Neural cell (in vitro differentiated cells): ENCODE measurements around the gene PTPRN2. TPM values are rescaled to one million over a fixed set of nuclear protein-coding genes. Genes with fewer than 3 reads are reported as not detected.

Experiments
- H2AFZ ChIP-seq: fragments of 200-600, 300-800 bp; sonication (generic), shearing (Covaris generic); 2 replicates; pipeline ENCODE4 v1.6.0; 2014; ENCODE audit warnings: low read depth, mild to moderate bottlenecking, antibody characterized with exemption, low read length, moderate library complexity
- H3F3A ChIP-seq: fragments of 200-600 bp; shearing (Covaris generic); 2 replicates; pipeline ENCODE4 v1.6.1; 2016; ENCODE audit warnings: mild to moderate bottlenecking, moderate library complexity, mixed read lengths, antibody characterized with exemption, low read length; ENCODE audit not compliant: insufficient read depth, poor library complexity, severe bottlenecking
- H3K27ac ChIP-seq: fragments of 200-600, 300-800 bp; sonication (generic), shearing (Covaris generic); 2 replicates; pipeline ENCODE4 v1.5.1; 2014; ENCODE audit warnings: mild to moderate bottlenecking, low read length, moderate library complexity
- H3K27me3 ChIP-seq: fragments of 300-800, 200-600 bp; sonication (generic), shearing (Covaris generic); 2 replicates; pipeline ENCODE4 v1.6.0; 2014; ENCODE audit warnings: mild to moderate bottlenecking, low read depth, low read length, moderate library complexity; ENCODE audit not compliant: insufficient read depth
- H3K36me3 ChIP-seq: fragments of 300-800, 200-600 bp; sonication (generic), shearing (Covaris generic); 2 replicates; pipeline ENCODE4 v1.5.1; 2014; ENCODE audit warnings: mild to moderate bottlenecking, antibody characterized with exemption, low read length, moderate library complexity; ENCODE audit not compliant: insufficient read depth
- H3K4me2 ChIP-seq: fragments of 300-800, 200-600 bp; sonication (generic), shearing (Covaris generic); 2 replicates; pipeline ENCODE4 v1.6.0; 2014; ENCODE audit warnings: mild to moderate bottlenecking, low read length
- H3K4me3 ChIP-seq: fragments of 300-800, 200-600 bp; sonication (generic), shearing (Covaris generic); 2 replicates; pipeline ENCODE4 v1.5.1; 2014; ENCODE audit warnings: mild to moderate bottlenecking, low read length, moderate library complexity
- H3K79me2 ChIP-seq: fragments of 200-600 bp; shearing (Covaris generic); replicated peaks from 2 replicates; pipeline ENCODE4 v1.6.0; 2014; ENCODE audit warnings: mild to moderate bottlenecking, low read length, moderate library complexity; ENCODE audit not compliant: insufficient read depth
- H3K9ac ChIP-seq: fragments of 300-800, 200-600 bp; sonication (generic), shearing (Covaris generic); 2 replicates; pipeline ENCODE4 v1.6.1; 2016; ENCODE audit warnings: mild to moderate bottlenecking, low read length, mixed read lengths
- H3K9me2 ChIP-seq: fragments of 200-600 bp; shearing (Covaris generic); 2 replicates; pipeline ENCODE4 v1.6.1; 2016; ENCODE audit warnings: mild to moderate bottlenecking, low read length, mixed read lengths; ENCODE audit not compliant: insufficient read depth
- H3K9me3 ChIP-seq: fragments of 200-600, 300-800 bp; sonication (generic), shearing (Covaris generic); 2 replicates; pipeline ENCODE4 v1.6.1; 2016; ENCODE audit warnings: mild to moderate bottlenecking, mixed run types, low read length, moderate library complexity, mixed read lengths
- H4K20me1 ChIP-seq: fragments of 200-600 bp; shearing (Covaris generic); 2 replicates; pipeline ENCODE4 v1.6.1; 2016; ENCODE audit warnings: mild to moderate bottlenecking, mixed run types; ENCODE audit not compliant: insufficient read depth
- EP300 ChIP-seq: fragments of 450-650 bp; conservative IDR thresholded peaks from 2 replicates; pipeline ENCODE4 v1.6.1; 2014; ENCODE audit warnings: antibody characterized with exemption, mild to moderate bottlenecking, moderate library complexity; ENCODE audit not compliant: poor library complexity, severe bottlenecking
- EZH2 ChIP-seq: fragments of 200-600, 300-800 bp; shearing (Covaris generic), sonication (generic); IDR thresholded peaks from 2 replicates; pipeline ENCODE4 v1.6.1; 2014; ENCODE audit warnings: antibody characterized with exemption, low read length, borderline replicate concordance, mild to moderate bottlenecking; ENCODE audit not compliant: insufficient read depth, poor library complexity, severe bottlenecking
- MXI1 ChIP-seq: fragments of 450-650 bp; conservative IDR thresholded peaks from 2 replicates; pipeline ENCODE4 v1.6.1; 2014; ENCODE audit warnings: antibody characterized with exemption, mild to moderate bottlenecking; ENCODE audit not compliant: poor library complexity, severe bottlenecking
- POLR2AphosphoS5 ChIP-seq: IDR thresholded peaks from 2 replicates; pipeline ENCODE4 v1.6.1; 2012
- RAD21 ChIP-seq: fragments of 450-650 bp; conservative IDR thresholded peaks from 2 replicates; pipeline ENCODE4 v1.6.1; 2014; ENCODE audit warnings: antibody characterized with exemption, mild to moderate bottlenecking, moderate library complexity
- SMC3 ChIP-seq: fragments of 450-650 bp; conservative IDR thresholded peaks from 2 replicates; pipeline ENCODE4 v1.6.1; 2014; ENCODE audit warnings: antibody characterized with exemption, mild to moderate bottlenecking, moderate library complexity; ENCODE audit not compliant: poor library complexity
- TAF1 ChIP-seq: IDR thresholded peaks from 2 replicates; pipeline ENCODE4 v1.6.1; 2012; ENCODE audit warnings: low read depth
- polyA plus RNA-seq: library from polyadenylated mRNA; depleted of rRNA; stranded (reverse); fragments of >200 nt; gene quantifications from 2 replicates; pipeline ENCODE4 v1.2.3, GENCODE V29; 2014
- TF ChIP-seq, protein P1 (sequence below): fragments of 450-650 bp; IDR thresholded peaks from 2 replicates; pipeline ENCODE4 v1.5.1; 2014; ENCODE audit warnings: antibody characterized with exemption, mild to moderate bottlenecking, moderate library complexity; ENCODE audit not compliant: poor library complexity, severe bottlenecking
- TF ChIP-seq, protein P2 (sequence below): IDR thresholded peaks from 2 replicates; pipeline ENCODE4 v1.6.1; 2012; ENCODE audit warnings: borderline replicate concordance

Gene PTPRN2
- polyA plus RNA-seq, 1 donor from 2014 or later = 31.0 TPM

DNA sequence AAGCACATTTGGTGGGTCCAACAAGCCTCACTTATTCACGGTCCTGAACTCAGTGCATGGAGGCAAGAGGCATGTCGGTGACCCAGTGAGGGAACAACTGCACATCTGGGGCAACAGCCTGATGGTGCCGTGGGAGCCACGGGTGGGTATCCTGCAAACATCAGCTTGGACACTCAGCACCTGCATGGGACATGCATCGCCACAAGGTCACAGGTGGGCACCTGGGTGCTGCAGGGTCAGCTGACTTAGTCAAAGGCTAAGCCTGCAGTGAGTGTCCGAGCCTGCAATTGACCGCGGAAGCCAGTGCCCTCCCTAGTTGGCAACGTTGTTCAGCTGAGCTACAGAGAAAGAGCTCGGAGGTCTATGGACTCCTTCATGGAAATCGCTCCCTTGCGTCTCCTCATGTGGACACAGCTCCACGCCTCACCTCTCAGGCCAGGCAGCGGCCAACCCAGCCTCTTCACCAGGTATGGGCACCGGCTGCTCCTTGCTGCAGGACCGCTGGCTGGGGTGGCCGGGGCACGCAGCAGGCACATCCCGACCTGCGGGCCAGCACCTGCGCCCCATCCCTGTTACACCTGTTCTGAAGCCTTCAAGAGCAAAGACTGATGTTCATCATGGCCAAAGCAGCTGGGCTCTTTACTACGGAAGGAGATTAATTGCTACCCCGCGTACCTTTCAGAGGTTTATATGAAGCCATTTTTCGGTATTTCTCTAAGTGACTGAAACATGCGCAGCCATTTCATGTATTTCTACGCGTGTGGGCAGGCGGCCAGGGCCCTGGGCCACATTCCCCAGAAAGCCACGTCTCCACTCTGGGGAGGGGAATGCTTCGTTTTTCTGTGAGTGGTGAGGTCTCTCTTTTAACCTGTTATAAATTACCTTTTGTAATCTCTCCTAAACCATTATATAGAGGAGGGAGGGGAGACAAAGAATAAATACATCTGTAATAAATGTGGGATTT, 870.1 kb downstream of the PTPRN2 start (continued):
- TF ChIP-seq MXI1 (no peak), POLR2AphosphoS5 (no peak)

DNA sequence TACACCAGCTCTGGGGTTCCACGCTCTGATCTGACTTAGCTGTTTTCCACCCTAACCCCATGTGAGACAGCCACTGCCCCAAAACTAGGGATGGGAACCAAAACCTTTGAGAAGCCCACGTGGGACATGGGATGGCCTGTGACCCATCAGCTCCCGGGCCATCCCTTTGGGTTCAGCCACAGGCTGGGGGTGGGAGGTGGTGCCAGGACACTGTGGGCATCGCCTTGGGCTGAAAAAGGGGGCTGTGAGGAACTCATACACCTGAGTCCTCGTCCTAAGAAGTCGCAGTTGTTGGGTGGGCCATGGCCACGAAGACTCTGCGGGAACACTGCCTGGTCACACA, 871.7 kb downstream of the PTPRN2 start:
- Histone ChIP-seq H3F3A (no peaks in the 10 kb centered on the region), H3K9ac (no peak overlapping the region), H3K27me3 (no peaks in the 10 kb centered on the region), H3K9me2 (no peaks in the 10 kb centered on the region), H4K20me1 (no peaks in the 10 kb centered on the region), H3K79me2 (no peaks in the 10 kb centered on the region), H3K9me3 (no peaks in the 10 kb centered on the region), H3K27ac (no peak overlapping the region), H2AFZ (no peak overlapping the region), H3K36me3 (no peaks in the 10 kb centered on the region), H3K4me2 (no peak overlapping the region), H3K4me3 (no peak overlapping the region)
- TF ChIP-seq EP300 (no peak), MXI1 (no peak), SMC3 (no peak), EZH2 (no peak), RAD21 (no peak), TAF1 (no peak), POLR2AphosphoS5 (no peak)
- TF ChIP-seq, protein P1, sequence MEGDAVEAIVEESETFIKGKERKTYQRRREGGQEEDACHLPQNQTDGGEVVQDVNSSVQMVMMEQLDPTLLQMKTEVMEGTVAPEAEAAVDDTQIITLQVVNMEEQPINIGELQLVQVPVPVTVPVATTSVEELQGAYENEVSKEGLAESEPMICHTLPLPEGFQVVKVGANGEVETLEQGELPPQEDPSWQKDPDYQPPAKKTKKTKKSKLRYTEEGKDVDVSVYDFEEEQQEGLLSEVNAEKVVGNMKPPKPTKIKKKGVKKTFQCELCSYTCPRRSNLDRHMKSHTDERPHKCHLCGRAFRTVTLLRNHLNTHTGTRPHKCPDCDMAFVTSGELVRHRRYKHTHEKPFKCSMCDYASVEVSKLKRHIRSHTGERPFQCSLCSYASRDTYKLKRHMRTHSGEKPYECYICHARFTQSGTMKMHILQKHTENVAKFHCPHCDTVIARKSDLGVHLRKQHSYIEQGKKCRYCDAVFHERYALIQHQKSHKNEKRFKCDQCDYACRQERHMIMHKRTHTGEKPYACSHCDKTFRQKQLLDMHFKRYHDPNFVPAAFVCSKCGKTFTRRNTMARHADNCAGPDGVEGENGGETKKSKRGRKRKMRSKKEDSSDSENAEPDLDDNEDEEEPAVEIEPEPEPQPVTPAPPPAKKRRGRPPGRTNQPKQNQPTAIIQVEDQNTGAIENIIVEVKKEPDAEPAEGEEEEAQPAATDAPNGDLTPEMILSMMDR = no peak
- TF ChIP-seq, protein P2, sequence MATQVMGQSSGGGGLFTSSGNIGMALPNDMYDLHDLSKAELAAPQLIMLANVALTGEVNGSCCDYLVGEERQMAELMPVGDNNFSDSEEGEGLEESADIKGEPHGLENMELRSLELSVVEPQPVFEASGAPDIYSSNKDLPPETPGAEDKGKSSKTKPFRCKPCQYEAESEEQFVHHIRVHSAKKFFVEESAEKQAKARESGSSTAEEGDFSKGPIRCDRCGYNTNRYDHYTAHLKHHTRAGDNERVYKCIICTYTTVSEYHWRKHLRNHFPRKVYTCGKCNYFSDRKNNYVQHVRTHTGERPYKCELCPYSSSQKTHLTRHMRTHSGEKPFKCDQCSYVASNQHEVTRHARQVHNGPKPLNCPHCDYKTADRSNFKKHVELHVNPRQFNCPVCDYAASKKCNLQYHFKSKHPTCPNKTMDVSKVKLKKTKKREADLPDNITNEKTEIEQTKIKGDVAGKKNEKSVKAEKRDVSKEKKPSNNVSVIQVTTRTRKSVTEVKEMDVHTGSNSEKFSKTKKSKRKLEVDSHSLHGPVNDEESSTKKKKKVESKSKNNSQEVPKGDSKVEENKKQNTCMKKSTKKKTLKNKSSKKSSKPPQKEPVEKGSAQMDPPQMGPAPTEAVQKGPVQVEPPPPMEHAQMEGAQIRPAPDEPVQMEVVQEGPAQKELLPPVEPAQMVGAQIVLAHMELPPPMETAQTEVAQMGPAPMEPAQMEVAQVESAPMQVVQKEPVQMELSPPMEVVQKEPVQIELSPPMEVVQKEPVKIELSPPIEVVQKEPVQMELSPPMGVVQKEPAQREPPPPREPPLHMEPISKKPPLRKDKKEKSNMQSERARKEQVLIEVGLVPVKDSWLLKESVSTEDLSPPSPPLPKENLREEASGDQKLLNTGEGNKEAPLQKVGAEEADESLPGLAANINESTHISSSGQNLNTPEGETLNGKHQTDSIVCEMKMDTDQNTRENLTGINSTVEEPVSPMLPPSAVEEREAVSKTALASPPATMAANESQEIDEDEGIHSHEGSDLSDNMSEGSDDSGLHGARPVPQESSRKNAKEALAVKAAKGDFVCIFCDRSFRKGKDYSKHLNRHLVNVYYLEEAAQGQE = no peak
